HepG2 (cell line): Measurements from ENCODE around the gene ASGR1. TPM values are rescaled to one million over a fixed set of nuclear protein-coding genes. Genes with fewer than 3 reads are reported as not detected.

Source experiments
- ARID2 ChIP-seq: sonication (generic); formaldehyde crosslinking; IDR thresholded peaks from 2 replicates; pipeline ENCODE4 v1.8.1; 2022; ENCODE audit warnings: mild to moderate bottlenecking, missing genetic modification reagents, borderline replicate concordance
- CAMTA2 ChIP-seq: sonication (generic); formaldehyde crosslinking; IDR thresholded peaks from 2 replicates; pipeline ENCODE4 v1.4.0; 2020; ENCODE audit warnings: mild to moderate bottlenecking, missing genetic modification reagents, borderline replicate concordance
- CTCF ChIP-seq: sonication (generic); formaldehyde crosslinking; IDR thresholded peaks from 2 replicates; pipeline ENCODE4 v1.5.0; 2020; ENCODE audit warnings: mild to moderate bottlenecking, missing genetic modification reagents, moderate library complexity
- FOXA1 ChIP-seq, 2 experiments: fragments of 450-650 bp in 1 of 2; sonication (generic) in 1 of 2; formaldehyde crosslinking in 1 of 2; IDR thresholded peaks; 2 replicates each; pipeline versions ENCODE4 v1.4.0 to v1.6.1; 2016 to 2020; ENCODE audit warnings: missing genetic modification reagents in 1 of 2
- GABPA ChIP-seq, 2 experiments: IDR thresholded peaks; 2 replicates each; pipeline ENCODE4 v1.6.1; 2011 to 2016; ENCODE audit warnings: low read depth in 2 of 2, low read length in 1 of 2, missing biosample characterization in 1 of 2, missing genetic modification characterization in 1 of 2
- GATAD1 ChIP-seq: IDR thresholded peaks from 2 replicates; pipeline ENCODE4 v1.6.1; 2016; ENCODE audit warnings: missing genetic modification reagents, missing compliant biosample characterization
- HDAC6 ChIP-seq: fragments of 200-600 bp; sonication (generic); IDR thresholded peaks from 2 replicates; pipeline ENCODE4 v1.7.0; 2017; ENCODE audit warnings: mild to moderate bottlenecking, antibody characterized with exemption, low read length, low read depth
- MED8 ChIP-seq: sonication (generic); formaldehyde crosslinking; IDR thresholded peaks from 2 replicates; pipeline ENCODE4 v1.8.1; 2023; ENCODE audit warnings: mild to moderate bottlenecking, missing genetic modification reagents; ENCODE audit not compliant: insufficient replicate concordance
- MXD3 ChIP-seq: IDR thresholded peaks from 2 replicates; pipeline ENCODE4 v1.6.1; 2016; ENCODE audit warnings: mild to moderate bottlenecking, missing biosample characterization, missing genetic modification reagents
- NR1H2 ChIP-seq: sonication (generic); formaldehyde crosslinking; IDR thresholded peaks from 2 replicates; pipeline ENCODE4 v1.8.1; 2022; ENCODE audit warnings: low read depth, missing genetic modification reagents, borderline replicate concordance
- RXRA ChIP-seq: sonication (generic); formaldehyde crosslinking; IDR thresholded peaks from 2 replicates; pipeline ENCODE4 v1.5.1; 2020; ENCODE audit warnings: missing genetic modification reagents
- SKIL ChIP-seq: sonication (generic); formaldehyde crosslinking; IDR thresholded peaks from 2 replicates; pipeline ENCODE4 v1.8.0; 2022; ENCODE audit warnings: missing genetic modification reagents, mild to moderate bottlenecking, moderate library complexity, borderline replicate concordance
- ZFP36 ChIP-seq: fragments of 150-350 bp; IDR thresholded peaks from 2 replicates; pipeline ENCODE4 v1.6.1; 2018; ENCODE audit warnings: borderline replicate concordance, low read length, low read depth; ENCODE audit not compliant: partially characterized antibody
- ZMYM2 ChIP-seq: sonication (generic); formaldehyde crosslinking; IDR thresholded peaks from 2 replicates; pipeline ENCODE4 v1.8.0; 2022; ENCODE audit warnings: mild to moderate bottlenecking, missing genetic modification reagents
- ZNF17 ChIP-seq: sonication (generic); formaldehyde crosslinking; IDR thresholded peaks from 2 replicates; pipeline ENCODE4 v1.5.0; 2020; ENCODE audit warnings: mild to moderate bottlenecking, missing genetic modification reagents
- ZNF275 ChIP-seq: sonication (generic); formaldehyde crosslinking; IDR thresholded peaks from 2 replicates; pipeline ENCODE4 v1.8.0; 2022; ENCODE audit warnings: missing genetic modification reagents, mild to moderate bottlenecking, inconsistent platforms, borderline replicate concordance
- ZNF331 ChIP-seq: sonication (generic); formaldehyde crosslinking; IDR thresholded peaks from 2 replicates; pipeline ENCODE4 v1.4.0; 2020; ENCODE audit warnings: missing genetic modification reagents
- ZNF460 ChIP-seq: sonication (generic); formaldehyde crosslinking; IDR thresholded peaks from 2 replicates; pipeline ENCODE4 v1.5.1; 2020; ENCODE audit warnings: missing genetic modification reagents, mild to moderate bottlenecking, borderline replicate concordance
- ZNF503 ChIP-seq: sonication (generic); formaldehyde crosslinking; IDR thresholded peaks from 2 replicates; pipeline ENCODE4 v1.4.0; 2020; ENCODE audit warnings: missing genetic modification reagents
- ZNF7 ChIP-seq: IDR thresholded peaks from 2 replicates; pipeline ENCODE4 v1.6.1; 2016; ENCODE audit warnings: missing biosample characterization, missing genetic modification reagents
- polyA plus RNA-seq, 8 experiments: library from polyadenylated mRNA; depleted of rRNA in 3 of 8; stranded (reverse) in 7 of 8; unstranded in 1 of 8; fragments of >200 nt; fragmentation: Illumina TruSeq in 4 of 8; extraction: Trizol in 4 of 8; gene quantifications; 2 replicates each; pipeline versions ENCODE4 v1.2.1 to v1.2.3, GENCODE V29; 2011 to 2016; ENCODE audit warnings: low read depth in 4 of 8, missing spikeins in 1 of 8, mixed read lengths in 1 of 8; ENCODE audit not compliant: insufficient read depth in 1 of 8
- total RNA-seq, 5 experiments: library from RNA; depleted of rRNA; stranded (reverse); fragments of >200 nt; fragmentation: Illumina TruSeq; extraction: Trizol; gene quantifications; 2 replicates each; pipeline ENCODE4 v1.2.3, GENCODE V29; 2016; ENCODE audit warnings: low read depth in 1 of 5

ASGR1 gene
- total and polyA plus RNA-seq, 2 of the 13 experiments (the other 11 are each of a cell fraction or from before 2014, with no cell fraction given): 353 to 796 TPM

GRCh38 chr17:7137171-7137943 lies 41.8 kb downstream of the ASGR1 start (continued):
- TF ChIP-seq RXRA (CRISPR knock-in tag) (0 out of 2 replicates have a peak, but pooled peaks have one; percentile 8), ZNF17 (CRISPR knock-in tag) (no peak), HDAC6 (no peak), ZNF460 (CRISPR knock-in tag) (no peak), GATAD1 (no peak), ZMYM2 (CRISPR knock-in tag) (no peak), GABPA (IDR thresholded peaks at IDR 0.05; ENCODE audit: low read depth, low read length) (no peak), GABPA (CRISPR knock-in tag; IDR thresholded peaks at IDR 0.05; ENCODE audit: low read depth) (no peak), ZNF331 (CRISPR knock-in tag) (no peak), CTCF (CRISPR knock-in tag) (peak; percentile 56), ZNF275 (CRISPR knock-in tag) (no peak), NR1H2 (CRISPR knock-in tag) (no peak), SKIL (CRISPR knock-in tag) (no peak), CAMTA2 (CRISPR knock-in tag) (no peak), MXD3 (CRISPR knock-in tag) (no peak), FOXA1 (IDR thresholded peaks at IDR 0.05) (no peak), FOXA1 (CRISPR knock-in tag; IDR thresholded peaks at IDR 0.05) (no peak), ZNF503 (CRISPR knock-in tag) (no peak), MED8 (no peak), ARID2 (no peak), ZNF7 (CRISPR knock-in tag) (no peak), ZFP36 (no peak)
